ENCODE data around the gene ADGRV1.
"Not testable (repeated sequence)": the region's sequence is repeated elsewhere in the genome, so short reads cannot be mapped to it uniquely, and the experiment has no call there.

Gene ADGRV1

GRCh38 chr5:90595766-90596165, 37.2 kb downstream of the ADGRV1 start:
- not testable (repeated sequence) for DNase-seq

GRCh38 chr5:90598293-90598692, 39.7 kb downstream of the ADGRV1 start:
- DNase-seq: no peak

DNA sequence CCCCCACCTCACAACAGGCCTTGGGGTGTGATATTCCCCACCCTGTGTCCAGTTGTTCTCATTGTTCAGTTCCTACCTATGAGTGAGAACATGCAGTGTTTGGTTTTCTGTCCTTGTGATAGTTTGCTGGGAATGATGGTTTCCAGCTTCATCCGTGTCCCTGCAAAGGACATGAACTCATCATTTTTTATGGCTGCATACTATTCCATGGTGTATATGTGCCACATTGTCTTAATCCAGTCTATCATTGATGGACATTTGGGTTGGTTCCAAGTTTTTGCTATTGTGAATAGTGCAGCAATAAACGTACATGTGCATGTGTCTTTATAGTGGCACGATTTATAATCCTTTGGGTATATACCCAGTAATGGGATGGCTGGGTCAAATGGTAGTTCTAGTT, 41.7 kb downstream of the ADGRV1 start:
- not testable (repeated sequence) for DNase-seq

DNA sequence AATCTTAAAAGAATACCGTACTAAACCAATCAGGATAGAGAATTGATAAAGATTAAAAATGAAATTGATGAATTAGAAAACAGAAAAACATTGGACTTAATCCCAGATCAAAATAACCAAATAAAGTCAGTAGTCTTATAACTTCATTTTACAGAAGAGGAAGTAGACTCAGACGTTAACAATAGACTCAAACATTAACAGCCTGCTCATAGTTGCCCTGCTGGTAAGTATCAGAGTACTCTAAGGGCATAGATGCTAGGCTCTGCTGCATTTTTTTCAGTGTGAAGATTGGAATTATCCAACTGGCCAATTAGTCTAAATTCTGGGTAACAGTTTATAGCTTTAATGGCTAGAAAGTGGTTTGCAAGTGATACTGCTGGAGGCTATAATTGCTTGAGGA, 42.9 kb downstream of the ADGRV1 start:
- no peak for DNase-seq

- DNase-seq: no peak
Observed at GRCh38 chr5:90602681-90603080, 44.1 kb downstream of the ADGRV1 start.

DNA sequence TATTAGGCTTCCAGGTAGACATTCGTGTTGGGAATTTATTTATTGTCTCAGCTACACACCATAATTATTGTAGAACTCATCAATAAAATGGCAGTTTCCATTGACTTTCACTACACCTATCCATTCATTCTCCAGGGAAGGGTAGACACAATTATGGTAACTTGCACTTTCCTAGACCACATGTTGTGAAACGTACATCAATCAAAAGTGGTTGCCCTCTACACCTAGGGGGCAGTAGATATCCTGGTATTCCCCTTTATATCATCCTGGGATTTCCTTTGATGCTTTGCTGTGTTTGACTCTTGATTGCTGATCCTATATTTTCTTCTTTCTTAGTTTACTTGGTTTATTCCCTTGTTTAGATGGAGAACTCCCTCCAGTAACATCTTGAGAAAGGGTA, 47.9 kb downstream of the ADGRV1 start:
- DNase-seq: no peak

GRCh38 chr5:90612919-90613318, 54.3 kb downstream of the ADGRV1 start:
- no peak for DNase-seq

DNA sequence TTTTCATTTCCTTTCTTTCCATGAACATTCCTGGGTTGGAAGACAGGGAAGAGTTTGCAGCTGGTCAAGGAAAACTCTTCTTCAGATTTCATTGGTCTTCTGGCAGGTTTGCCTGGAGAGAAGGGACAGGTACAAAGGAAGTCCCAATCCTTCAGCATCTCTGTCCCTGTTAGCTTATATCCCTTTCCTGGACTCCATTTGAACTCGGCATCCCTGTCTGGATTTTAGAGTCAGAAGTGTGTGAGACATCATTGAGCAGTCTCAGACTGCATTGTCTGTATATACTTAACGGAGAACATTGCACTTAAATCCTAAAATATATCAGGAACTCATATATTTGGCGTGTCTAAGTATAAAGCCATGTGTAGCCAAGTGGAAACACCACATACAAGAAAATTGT, 54.9 kb downstream of the ADGRV1 start:
- DNase-seq: no peak

GRCh38 chr5:90613918-90614504, 55.4 kb downstream of the ADGRV1 start:
- DNase-seq: no peak

DNA sequence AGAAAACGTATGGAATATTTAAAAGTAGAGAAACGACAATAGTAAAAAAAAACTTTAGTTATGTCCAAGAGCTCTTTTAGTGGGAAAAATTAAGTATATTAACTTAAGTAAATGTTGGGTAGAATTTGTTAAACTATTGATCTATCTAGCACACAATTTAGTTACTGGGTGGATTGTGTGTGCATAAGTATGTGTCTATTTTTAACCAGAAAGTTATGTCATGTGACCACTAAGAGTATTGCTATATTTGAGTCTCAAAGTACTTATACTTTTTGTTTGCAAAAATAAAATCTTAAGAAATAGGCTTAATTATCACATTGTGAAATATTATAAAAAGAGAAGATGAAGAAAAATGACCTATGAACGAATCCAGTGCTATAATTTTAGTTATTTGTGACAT, 56.8 kb downstream of the ADGRV1 start:
- no peak for DNase-seq

GRCh38 chr5:90618071-90618470, 59.5 kb downstream of the ADGRV1 start:
- no peak for DNase-seq

DNA sequence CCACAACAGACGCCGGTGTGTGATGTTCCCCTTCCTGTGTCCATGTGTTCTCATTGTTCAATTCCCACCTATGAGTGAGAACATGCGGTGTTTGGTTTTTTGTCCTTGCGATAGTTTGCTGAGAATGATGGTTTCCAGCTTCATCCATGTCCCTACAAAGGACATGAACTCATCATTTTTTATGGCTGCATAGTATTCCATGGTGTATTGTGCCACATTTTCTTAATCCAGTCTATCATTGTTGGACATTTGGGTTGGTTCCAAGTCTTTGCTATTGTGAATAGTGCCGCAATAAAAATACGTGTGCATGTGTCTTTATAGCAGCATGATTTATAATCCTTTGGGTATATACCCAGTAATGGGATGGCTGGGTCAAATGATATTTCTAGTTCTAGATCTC, 61.2 kb downstream of the ADGRV1 start:
- not testable (repeated sequence) for DNase-seq

- no peak for DNase-seq
Observed at GRCh38 chr5:90621848-90622247, 63.3 kb downstream of the ADGRV1 start.

DNA sequence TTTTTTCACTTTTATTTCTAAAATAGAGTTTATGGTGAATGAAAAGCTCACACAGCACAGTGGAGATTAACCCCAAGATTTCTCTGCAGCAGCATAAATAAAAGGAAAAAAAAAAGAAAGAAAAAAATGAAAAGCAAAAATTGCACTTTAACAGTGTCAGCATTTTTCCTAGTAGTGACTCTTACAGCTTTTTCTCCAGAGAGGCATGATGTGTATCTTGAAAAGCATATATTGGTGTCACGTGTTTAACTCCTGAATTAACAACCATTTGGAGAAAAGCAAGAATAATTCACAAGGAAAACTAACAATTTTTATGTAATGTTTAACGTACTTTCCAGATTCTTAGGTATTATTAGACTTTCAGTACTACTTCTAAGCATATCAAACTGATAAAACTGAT, 67.9 kb downstream of the ADGRV1 start:
- DNase-seq: no peak

GRCh38 chr5:90628492-90628891, 69.9 kb downstream of the ADGRV1 start:
- no peak for DNase-seq

- no peak for DNase-seq
Observed at GRCh38 chr5:90632791-90633190, 74.2 kb downstream of the ADGRV1 start.

- no peak for DNase-seq
Observed at GRCh38 chr5:90636948-90637347, 78.4 kb downstream of the ADGRV1 start.

DNA sequence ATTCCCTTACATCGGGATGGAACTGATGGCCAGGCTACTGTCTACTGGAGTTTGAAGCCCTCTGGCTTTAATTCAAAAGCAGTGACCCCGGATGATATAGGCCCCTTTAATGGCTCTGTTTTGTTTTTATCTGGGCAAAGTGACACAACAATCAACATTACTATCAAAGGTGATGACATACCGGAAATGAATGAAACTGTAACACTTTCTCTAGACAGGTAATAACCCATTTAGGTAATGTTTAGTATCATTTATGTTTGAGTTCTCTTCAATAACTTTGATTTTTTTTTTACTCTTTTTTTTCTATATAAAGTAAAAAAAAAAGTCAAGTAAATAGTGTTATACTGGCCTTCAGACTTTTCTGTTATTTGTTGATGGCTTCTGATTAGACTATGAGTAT, 79.1 kb downstream of the ADGRV1 start:
- DNase-seq: no peak

- no peak for DNase-seq
Observed at GRCh38 chr5:90638878-90639277, 80.3 kb downstream of the ADGRV1 start.

DNA sequence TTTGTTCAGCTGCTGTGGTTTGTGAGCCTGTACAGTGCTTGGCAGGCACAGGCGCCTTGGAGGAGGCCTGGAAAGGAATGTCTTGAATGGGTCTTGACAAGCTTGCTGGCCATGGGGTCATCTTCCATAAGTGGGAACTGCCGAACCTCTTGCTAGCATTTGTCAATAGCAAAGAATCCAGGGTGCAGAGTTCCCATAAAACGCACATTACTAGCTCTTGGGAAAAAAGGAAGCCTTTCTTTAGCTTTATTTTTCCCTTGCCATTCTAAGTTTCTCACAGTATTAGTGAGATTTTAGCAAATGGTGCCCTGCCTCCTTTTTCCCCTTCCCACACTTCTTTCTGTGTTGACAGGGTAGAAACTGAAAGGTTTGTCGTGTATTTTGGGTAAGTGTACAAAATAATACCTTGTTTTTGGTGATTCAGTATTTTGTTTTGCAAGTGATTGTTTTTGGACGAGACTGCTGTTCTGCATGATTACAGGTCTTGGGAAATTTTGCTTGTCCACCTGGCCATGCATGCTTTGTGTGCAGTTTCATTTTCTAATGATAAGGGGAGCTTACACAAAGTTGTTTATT, 82.0 kb downstream of the ADGRV1 start:
- DNase-seq: peak; percentile 25

DNA sequence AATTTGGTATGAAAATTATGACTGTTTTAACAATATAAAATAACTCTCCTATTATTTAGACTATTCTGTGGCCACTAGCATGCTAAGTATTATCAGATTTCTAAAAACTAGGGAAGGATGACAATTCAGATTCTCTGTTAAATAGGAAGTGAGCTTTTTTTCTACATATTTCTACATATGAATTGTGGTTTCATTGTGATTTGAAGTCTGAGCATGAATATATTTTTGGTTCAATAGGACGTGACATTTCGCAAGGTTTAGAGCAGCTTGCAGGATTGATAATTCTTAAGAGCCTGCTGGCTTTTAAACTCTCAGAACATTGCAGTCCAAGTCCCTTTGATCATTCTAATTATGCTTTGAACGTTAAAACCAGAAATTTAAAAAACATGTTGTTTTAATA, 82.9 kb downstream of the ADGRV1 start:
- no peak for DNase-seq

GRCh38 chr5:90642706-90643229, 84.2 kb downstream of the ADGRV1 start:
- no peak for DNase-seq

DNA sequence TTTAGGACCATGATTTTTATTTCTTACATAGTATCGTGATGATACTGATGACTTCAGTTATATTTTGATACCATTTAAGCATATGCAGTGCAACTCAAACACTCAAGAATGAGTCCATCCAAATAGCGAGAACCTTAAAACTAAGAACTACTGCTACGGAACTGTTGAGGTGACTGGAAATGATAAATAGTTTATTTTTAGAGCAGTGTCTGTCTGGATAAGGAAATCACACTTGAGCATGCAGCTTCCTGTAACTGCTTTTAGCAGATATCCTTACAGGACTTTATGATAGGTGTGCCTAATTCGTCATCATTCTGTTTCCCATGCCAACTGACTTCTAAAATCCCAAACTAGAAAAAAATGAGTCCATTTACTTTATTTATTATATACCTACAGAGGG, 85.5 kb downstream of the ADGRV1 start:
- DNase-seq: no peak

GRCh38 chr5:90645024-90645610, 86.5 kb downstream of the ADGRV1 start:
- DNase-seq: no peak

DNA sequence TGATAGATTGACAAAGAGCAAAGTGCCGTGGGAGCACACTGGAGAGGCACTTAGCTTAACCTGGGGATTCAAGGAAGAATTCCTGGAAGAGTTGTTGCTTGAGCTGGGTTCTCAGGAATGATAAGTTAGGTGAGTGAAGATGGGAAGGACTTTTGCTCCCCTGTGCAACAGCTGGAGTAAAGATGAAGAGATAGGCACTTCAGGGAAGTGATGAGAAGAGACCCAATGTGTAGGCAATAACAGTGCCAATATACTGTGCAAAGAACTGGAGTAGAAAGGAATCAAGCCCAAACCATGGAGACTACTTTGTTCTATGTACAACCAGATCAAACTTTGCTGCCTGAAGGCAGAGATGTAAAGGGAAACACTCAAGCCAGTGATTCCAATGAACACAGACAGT, 92.2 kb downstream of the ADGRV1 start:
- no peak for DNase-seq
